NCI-H2029 (cell line): Measurements from ENCODE around the gene GRB10.

ENCODE experiments used
- DNase-seq: peaks from one replicate; lab custom pipeline; 2025; lab: John Stamatoyannopoulos, UW

The GRB10 gene

GRCh38 chr7:50632561-50633413 is 149.9 kb downstream of the GRB10 start:
- no peak for DNase-seq

- no peak for DNase-seq
Observed at GRCh38 chr7:50631639-50632038, 151.1 kb downstream of the GRB10 start.

GRCh38 chr7:50631100-50631499 is 151.6 kb downstream of the GRB10 start:
- DNase-seq: no peak

- DNase-seq: no peak
Observed at GRCh38 chr7:50629238-50629901, 153.3 kb downstream of the GRB10 start.

GRCh38 chr7:50628434-50629084 is 154.1 kb downstream of the GRB10 start:
- no peak for DNase-seq

GRCh38 chr7:50627824-50628361 is 154.8 kb downstream of the GRB10 start:
- no peak for DNase-seq

- no peak for DNase-seq
Observed at GRCh38 chr7:50626286-50626685, 156.4 kb downstream of the GRB10 start.

GRCh38 chr7:50625360-50625759 is 157.3 kb downstream of the GRB10 start:
- DNase-seq: no peak

- no peak for DNase-seq
Observed at GRCh38 chr7:50622821-50623220, 159.9 kb downstream of the GRB10 start.

GRCh38 chr7:50621973-50622490 is 160.7 kb downstream of the GRB10 start:
- DNase-seq: no peak

- no peak for DNase-seq
Observed at GRCh38 chr7:50621206-50621605, 161.5 kb downstream of the GRB10 start.

- no peak for DNase-seq
Observed at GRCh38 chr7:50620433-50620832, 162.3 kb downstream of the GRB10 start.

GRCh38 chr7:50619684-50620083 is 163.0 kb downstream of the GRB10 start:
- DNase-seq: no peak

GRCh38 chr7:50618281-50618680 is 164.4 kb downstream of the GRB10 start:
- no peak for DNase-seq

- DNase-seq: no peak
Observed at GRCh38 chr7:50615519-50616080, 167.1 kb downstream of the GRB10 start.

GRCh38 chr7:50614721-50615518 is 167.8 kb downstream of the GRB10 start:
- no peak for DNase-seq

GRCh38 chr7:50613473-50613872 is 169.2 kb downstream of the GRB10 start:
- no peak for DNase-seq

GRCh38 chr7:50612704-50613103 is 170.0 kb downstream of the GRB10 start:
- DNase-seq: no peak

- DNase-seq: no peak
Observed at GRCh38 chr7:50610521-50611277, 172.0 kb downstream of the GRB10 start.

GRCh38 chr7:50608196-50608906 is 174.3 kb downstream of the GRB10 start:
- DNase-seq: no peak
